Measurements from ENCODE around the gene DCAF17.
A peak's percentile ranks its signal among the peaks of the same experiment; 100 is the strongest.
"Not testable (repeated sequence)": the region's sequence is repeated elsewhere in the genome, so short reads cannot be mapped to it uniquely, and the experiment has no call there.

The DCAF17 gene

DNA sequence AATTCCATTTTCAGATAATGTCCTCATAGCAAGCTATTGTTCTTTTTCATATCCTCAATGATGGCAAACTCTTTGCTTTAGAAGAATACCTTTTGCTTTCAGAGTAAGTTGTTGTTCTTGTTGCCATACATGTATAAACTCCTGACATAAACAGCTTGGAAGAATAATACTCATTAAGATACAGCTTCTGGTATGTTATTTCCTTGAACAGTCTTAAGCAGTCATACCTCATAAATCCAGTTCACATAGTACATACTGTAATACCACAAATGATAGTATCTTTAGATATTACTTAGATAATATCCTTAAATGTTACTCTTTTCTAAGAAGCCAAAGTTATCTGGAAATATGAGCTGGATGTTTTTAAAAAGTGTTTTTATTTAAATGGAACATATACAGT is 23.4 kb upstream of the DCAF17 start:
- no peak for DNase-seq

DNA sequence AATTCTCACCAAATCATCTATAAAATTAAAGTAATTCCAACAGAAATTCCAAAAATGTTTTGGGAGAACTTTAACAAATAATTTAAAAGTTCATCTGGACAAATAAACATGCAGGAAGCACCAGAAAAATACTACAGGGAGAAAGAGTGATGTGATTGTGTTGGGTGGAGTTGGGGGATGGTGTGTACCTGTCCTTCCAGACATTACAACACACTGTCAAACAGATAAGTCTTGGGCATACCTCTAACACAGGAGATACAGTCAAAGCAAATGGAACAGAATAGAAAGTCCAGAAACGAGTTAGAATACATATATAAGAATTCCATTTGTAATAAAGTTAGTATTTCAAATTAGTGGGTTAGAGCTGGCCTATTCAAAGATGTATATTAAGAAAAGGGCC is 22.8 kb upstream of the DCAF17 start:
- DNase-seq, result no peak

DNA sequence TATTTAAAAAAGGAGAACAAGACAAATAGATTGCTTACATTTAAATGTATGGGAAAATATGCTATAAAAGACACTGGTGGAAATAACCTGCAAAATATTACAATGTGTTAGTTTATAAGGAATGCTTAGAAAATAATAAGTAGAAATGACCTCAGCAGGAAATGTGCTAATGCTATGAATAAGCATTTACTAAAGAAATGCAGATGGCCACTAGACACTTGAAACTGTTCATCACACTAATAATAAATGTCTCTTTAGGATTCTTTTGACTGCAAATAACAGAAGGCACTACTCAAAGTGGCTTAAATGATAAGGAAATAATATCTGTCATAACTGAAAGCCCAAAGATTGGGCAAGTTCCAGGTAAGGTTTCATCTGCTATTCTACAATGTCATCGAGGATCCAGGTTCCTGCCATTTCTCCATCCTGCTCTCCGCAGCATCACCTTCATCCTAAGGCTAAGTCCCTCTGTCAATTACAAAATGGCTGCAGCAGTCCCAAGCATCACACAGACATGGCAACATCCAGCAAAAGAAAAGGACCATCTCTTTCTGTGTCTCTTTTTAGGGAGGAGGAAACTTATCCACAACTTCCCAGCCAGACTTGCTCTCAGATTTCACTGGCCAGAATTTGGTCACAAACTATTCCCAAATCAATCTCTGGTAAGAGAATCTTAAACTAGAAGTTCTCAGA is 22.1 kb upstream of the DCAF17 start:
- DNase-seq, result peak; percentile 41

DNA sequence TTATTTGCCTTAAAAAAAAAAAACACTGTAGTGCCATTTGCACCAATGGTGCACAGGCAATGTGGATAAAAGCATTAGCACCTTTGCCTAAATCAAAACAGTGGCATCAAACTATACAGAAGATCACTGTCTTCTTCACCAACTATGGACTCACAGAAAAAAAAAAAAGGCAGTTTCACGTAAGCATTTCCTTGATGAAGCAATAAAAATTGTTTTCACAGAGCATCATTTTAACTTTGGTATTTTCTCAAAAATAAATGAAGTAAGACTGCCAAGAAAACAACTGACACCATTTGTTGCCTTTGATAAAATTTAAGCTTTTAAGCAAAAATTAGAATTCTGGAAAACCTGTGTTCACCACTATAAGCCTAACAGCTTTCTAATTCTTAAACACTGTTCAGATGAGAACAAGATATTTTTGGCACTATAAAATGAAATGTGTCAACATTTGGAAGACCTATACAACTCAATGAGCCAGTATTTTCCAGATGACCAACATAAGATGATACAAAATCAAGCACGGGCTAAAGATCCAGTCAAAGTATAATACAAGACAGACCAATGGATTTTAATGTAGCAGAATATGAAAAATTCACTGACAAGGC is 21.4 kb upstream of the DCAF17 start:
- DNase-seq, result no peak

DNA sequence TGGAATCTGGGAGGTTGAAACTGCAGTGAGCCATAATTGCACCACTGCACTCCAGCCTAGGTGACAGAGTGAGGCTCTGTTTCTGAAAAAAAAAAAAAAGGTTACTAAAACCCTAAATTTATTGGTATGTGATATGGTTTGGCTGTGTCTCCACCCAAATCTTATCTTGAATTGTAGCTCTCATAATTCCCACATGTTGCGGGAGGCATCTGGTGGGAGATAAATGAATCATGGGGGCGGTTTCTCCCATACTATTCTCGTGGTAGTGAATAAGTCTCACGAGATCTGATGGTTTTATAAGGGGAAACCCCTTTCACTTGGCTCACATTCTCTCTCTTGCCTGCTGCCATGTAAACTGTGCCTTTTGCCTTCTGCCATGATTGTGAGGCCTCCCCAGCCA is 19.4 kb upstream of the DCAF17 start:
- DNase-seq, result not testable (repeated sequence)

DNA sequence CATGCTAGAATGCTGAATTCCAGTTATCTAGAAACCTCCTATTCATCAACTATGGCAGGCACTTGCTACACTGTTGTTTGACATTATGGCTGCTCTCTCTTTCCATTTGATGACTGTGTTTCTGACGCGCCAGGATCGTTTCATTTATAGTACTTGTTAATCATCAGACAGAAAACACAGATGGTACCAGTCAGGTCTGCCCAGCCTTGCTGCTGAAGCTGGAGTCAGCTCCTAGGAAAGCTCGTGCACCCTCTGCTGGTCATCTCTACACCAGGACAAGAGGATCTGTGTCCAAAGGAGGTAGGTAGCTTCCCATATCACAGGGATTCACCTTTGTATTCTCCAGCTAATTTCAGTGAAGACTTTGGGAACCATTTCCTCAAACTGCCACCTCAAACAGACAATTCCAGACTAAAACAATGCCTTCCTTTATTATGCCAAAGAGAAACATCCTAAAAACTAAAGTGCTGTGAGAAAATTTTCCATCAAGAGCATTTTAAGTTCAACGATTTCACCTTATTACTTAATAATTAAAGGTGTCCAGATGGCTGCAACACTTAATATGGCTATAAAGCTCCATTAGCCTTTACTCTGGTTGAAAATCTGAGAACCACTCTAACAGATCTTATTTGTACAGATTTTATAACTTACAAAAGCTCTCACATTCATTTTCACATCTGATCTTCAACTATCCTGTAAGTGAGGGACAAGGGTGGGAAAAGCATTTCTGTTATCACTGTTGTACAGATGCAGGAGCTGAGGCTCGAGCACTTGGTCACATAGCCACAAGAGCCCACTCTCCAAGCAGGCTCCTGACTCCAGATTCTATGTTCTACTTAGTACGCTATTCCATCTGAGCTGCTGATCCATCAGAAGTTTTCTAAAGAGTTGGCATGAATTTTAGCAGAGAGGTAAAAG is 17.8 kb upstream of the DCAF17 start:
- DNase-seq, result peak; percentile 93

DNA sequence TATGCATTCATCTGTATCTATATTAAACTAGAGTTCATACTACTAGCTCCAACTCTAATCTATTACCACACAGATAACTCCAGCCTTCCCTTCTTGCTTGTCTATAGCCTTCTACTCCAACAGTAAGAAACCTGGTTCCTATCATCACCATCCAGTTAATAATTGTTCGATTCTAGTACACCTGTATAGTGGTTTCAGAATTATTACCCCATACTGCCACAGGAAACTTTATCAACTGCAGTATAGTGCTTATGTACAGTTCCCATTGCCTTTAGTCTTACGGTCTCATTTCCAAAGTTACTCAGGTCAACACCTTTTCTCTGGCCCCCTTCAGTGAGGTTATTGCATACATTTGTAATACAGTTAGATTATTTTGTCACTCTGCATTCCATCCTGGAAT is 14.7 kb upstream of the DCAF17 start:
- DNase-seq, result no peak

DNA sequence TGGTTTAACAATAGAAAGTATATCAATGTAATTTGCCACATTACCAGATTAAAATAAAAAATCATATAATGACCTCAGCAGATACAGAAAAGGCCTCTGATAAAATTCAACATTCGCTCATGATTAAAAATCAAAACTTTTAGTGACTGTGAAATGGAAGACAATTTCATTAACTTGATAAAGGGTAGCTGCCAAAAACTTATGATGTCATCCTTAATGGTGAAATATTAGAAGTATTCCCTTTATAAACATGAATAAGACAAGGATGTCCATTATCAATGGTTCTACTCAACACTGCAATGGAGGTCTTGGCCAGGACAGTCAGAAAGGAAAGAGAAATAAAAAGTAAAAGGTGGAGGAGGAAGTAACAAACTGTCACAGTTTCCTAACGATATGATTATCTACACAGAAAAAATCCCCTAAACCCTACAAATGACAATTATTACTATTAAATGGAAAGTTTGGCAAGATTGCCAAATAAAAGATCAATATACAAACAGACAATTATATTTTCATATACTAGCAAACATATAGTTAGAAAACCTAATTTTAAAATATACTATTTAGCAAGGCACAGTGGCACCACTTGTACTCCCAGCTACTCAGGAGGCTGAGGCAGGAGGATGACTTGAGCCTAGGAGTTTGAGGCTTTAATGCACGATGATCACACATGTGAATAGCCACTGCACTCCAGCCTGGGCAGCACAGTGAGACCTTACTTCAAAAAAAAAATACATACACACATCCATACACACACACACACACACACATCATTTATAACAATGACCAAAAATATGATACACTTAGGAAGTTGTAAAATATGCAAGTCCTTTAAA is 13.1 kb upstream of the DCAF17 start:
- no peak for DNase-seq

DNA sequence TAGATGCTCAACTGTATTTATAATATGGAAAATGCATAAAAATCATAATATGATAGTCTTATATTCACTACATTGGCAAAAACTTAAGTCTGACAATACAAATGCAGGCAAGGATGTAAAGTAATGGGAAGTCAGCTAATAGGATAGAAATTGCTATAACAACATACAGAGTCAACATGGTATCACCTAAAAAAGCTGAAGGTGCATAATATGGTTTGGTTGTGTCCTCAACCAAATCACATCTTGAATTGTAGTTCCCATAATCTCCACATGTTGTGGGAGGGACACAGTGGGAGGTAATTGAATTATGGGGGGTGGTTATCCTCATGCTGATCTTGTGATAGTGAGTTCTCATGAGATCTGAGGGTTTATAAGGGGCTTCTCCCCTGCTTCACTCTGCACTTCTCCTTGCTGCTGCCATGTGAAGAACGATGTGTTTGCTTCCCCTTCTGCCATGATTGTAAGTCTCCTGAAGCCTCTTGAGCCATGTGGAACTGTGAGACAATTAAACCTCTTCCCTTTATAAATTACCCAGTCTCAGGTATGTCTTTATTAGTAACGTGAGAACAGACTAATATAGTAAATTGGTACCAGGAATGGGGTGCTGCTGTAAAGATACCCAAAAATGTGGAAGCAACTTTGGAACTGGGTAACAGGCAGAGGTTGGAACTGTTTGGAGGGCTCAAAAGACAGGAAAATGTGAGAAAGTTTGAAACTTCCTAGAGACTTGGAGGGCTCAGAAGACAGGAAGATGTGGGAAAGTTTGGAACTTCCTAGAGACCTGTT is 11.1 kb upstream of the DCAF17 start:
- DNase-seq, result not testable (repeated sequence)

DNA sequence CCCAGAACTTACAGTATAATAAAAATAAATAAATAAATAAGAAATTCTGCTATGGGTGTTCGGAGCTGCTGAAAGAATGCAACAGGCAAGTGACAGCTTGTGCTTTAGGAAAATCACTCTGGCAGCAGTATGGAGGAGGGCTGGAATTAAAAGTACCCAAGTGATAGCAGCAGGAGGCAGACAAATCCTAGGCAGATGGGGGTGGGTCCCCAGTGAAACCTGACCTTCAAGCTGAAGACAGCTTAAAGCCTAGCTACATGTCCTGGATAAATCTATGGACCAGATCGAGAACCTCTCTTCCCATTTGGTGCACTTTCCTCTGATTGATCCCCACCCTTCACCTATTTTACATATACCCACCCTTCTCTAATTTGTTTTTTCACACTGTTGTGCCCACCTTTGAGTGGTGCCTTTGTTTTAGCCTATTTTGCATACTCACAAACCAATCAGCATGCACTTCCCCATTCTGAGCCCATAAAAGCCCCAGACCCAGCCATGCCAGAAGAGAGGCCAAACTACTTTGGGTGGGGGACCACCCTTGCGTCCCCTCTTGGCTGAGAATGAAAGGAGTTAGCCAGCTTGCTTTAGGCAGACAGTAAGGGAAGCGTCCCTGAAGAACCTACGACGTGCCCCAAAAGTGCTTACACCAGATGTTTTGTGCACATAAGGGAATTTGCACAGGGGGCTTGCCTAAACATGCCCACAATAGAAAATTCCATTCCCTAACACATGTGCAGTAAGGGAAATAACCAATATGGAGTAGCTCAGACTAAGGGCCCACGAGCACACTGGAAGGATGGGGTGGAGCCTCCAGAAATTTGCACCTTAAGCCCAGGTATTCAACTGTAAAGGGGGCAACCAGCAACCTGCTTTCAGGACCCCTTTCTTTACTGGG is 3.3 kb upstream of the DCAF17 start:
- DNase-seq, result no peak

DNA sequence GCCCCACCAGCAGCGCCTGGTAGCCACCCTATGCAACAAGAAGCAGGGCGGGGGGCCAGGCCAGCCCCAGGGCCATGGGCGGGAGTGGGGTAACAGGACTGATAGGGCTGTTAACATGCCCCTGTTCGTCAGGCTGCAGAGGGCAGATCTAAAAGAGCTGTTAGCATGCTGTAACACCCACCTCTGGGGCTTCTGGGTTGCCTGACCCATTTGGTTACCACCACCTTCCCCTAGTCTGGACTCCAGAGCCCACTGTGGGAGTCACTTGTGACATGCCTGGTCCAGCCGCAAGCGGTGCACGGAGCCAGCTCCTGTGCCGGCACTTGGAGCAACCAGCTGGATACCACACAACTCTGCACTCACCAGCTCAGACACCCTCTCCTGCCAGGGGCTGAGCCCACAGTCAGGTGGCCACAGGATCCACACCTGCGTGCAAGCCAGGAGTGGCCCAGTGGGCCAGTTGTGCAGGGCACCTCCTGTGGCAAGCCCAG is 2.3 kb upstream of the DCAF17 start:
- DNase-seq, result no peak

DNA sequence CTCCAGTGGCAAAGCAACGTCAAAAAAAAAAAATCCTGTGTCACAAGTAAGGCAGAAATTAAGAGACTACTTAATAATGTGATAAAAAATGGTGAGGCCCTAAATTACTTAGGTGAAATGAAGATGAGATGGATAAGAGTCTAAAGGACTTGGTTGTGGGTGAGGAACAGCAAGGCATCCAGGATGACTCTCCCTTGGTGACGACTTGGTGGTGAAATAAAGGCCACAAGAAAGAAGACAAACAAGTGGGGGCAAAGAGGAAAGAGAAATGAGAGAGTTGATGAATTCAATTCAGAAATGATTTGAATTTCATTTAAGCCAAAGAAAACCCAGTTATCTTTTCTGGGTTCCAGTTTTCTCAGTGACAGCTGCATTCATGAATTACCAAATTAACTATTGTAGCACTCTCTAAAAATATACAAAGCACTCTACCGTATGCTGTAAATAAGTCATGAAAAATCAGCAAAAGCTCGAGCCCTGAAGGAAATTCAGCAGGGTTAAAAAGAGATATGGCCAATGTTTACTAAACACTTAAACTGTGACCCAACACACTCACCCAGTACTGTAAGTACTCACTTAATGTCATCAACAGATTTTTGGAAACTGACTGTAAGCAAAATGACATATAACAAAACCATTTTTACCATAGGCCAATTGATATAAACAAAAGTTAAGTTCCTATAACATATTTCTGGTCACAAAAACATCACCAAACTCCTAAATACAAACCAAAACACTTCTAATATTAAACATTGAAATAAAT is 1.6 kb upstream of the DCAF17 start:
- DNase-seq, result no peak

DNA sequence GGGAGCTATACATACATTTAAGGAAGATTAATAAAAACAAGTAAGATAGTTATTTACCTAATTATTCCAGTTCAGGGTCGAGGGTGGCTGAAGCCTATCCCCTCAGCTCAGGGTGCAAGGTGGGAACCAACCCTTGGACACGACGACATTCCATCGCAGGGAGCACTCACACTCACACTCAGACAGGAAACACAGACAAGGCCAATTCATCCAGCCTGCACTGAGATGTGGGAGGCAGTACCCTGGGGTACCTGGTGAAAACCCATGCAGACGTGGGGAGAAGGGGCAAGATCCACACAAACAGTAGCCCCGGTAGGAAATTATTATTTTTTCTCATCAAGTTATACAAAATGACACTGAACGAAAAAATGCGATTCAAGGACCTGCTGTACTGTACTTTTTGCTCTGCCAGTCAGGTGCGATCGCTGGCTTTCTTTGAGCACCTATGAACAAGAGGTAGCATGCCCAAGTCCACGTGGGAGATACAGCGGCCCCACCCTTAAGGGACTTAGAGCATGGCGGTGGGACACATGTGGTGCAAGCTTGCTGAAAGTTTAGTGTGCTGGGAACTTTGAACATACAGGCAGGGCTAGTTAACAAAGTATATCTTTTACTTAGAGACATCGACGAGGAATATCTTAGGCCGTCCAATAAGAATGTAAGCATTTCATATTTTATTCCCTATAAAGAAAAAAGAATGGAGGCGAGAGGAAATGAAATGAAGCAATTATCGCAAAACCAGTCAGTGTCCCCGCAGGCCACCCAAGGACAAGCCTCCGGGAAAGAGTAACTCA is 860 bp upstream of the DCAF17 start:
- DNase-seq, result peak; percentile 19

DNA sequence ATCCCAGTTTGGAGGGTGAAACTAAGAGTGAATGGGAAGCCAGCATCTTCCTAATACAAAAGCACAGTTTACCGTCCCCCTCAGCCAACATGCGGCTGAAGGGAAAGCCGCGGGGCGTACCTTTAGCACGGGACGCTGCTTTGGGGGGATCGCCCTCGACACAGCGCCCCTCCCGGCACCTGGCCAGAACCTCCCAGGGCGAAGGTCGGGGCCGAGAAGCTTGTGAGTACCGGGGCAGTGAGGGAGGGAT is 338 bp upstream of the DCAF17 start, which contains the start of gene METTL8:
METTL8 (minus strand) TSS at position 228 of the 250 bp plus-strand sequence. CDS start 41,805 bp downstream, outside the sequence.
- DNase-seq, result no peak

DNA sequence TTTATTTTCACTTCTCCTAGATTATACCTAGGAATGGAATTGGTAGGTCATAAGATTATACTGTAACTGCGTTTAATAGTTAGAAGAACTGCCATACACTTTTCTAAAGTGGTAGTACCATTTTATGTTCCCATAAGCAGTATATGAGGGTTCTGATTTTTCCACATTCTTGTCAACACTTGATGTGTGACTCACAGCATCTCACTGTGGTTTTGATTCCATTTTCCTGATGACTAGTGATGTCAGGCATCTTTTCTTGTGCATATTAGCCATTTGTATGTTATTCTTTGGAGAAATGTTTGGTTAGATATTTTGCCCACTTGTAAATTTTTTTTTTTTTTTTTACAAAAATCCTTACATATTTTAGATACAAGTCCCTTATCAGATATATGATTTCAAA is 2.3 kb downstream of the DCAF17 start:
- DNase-seq, result peak; percentile 82

DNA sequence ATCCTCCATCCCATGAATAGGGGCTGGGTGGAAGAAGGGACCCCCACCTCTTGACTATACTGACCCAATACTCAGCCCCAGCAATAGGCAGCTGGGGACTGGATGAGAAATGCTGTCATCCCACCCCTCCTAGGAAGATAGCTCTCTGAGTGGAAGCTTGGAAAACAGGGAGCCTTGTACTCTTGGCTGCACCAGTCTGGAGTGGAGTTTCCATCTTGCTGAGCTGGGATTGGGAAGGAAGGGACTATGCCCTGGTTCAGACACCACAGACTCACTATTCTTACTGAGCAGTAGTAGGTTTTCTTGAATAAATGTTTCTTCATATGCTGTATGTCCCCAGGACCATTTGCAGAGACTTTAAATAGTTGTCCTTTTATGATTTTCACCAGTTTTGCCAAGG is 7.4 kb downstream of the DCAF17 start:
- no peak for DNase-seq

DNA sequence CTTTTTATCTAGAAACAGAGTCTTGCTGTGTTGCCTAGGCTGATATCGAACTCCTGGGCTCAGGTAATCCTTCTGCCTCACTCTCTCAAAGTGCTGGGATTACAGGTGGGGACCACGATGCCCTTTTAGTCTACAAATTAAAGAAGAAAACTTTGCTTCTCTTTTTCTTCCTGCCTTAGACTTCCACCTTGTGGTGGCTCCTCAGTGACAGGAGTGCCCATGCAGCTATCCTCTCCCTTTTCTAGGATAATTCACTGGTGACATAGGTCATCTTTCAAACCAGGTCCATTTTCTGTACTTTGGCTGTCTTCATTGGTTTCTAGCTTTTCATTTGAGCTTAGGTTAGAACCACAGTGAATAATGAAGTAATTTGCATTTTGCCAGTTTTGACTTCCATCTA is 13.6 kb downstream of the DCAF17 start:
- DNase-seq, result no peak

DNA sequence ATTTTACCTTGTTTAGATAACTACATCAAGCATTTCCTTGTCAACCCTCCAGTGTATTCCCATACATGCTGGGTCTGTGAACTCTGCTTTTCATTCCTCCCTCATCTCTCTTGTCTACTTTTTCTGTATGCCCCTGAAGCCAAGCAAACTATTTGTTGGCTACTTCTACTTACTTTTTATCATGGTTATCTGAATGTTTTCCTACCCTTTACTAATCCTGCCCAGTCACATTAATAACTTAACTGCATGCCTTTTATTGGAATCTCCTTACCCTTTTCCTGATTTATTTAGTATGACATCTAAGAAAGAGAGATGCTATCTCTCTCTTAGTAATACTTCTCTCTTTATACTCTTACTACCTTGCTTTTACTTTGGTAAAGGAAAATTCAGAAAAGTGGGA is 17.0 kb downstream of the DCAF17 start:
- no peak for DNase-seq

DNA sequence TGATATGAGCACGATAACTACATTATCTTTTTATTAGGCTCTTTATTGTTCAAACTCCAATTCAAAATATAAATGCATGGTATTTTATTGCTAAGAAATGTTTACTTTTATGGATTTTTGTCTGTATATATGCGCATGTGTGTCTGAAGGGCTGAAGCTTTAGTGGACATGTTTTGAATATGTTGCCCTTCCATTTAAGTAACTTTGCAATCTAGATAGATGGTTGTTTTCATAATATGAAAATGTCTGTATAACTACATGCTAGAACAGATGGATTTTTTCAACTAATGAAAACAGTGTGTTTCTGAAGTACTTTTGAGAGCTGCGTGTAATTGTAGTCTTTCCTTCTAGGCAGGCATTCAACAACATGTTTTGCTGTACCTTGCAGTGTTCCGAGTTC is 18.7 kb downstream of the DCAF17 start:
- no peak for DNase-seq

Measured in fibroblast of skin of abdomen (primary cell).